HG03097 (cell line): ENCODE data around the gene STAM.

ENCODE experiments used
- ATAC-seq: cut with Tn5 transposase; IDR thresholded peaks from one replicate; pipeline ENCODE4 v1.9.1; 2021; ENCODE audit not compliant: unreplicated experiment, low FRiP score

Gene STAM

GRCh38 chr10:17671307-17671706 is 27.4 kb downstream of the STAM start:
- no peak for ATAC-seq

- no peak for ATAC-seq
These were observed 29.6 kb downstream of the STAM start for GRCh38 chr10:17673471-17674061.

DNA sequence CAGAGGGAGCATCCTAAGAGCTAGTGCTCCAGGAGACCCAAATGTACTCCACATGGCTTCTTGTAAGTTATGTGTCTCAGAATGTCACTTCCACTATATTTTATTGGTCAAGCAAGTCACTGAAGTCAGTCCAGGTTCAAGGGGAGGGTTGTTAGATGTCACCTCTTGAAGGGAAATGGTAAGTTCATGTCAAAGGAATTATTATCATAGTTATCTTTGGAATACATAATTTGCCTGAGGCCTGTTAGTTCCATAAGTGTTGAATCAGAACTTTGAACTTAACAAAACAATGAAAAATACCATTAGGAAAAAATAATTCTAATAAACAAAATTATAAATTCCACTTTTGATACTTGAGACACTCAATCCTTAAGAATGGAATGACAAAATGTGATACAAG is 30.6 kb downstream of the STAM start:
- no peak for ATAC-seq

DNA sequence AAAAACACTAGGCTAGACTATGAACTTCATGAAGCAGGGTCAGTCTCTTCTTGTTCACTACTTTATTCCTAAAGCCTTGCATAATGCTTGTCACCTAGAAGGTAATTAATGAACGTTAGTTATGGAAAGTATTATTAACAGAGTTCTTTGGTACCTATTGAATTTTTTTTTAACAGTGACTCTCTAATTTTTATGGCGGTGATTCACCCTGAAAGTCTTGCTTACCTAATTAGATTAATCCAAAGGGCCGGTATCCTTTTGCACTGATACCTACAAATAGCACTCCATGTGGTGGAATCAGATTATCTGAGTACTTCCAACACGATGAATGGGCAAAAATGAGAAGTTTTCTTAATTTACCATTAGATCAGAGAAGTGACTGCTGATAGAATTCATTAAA is 31.7 kb downstream of the STAM start:
- ATAC-seq, result no peak

- ATAC-seq, result no peak
These were observed 33.0 kb downstream of the STAM start for GRCh38 chr10:17676919-17677318.

DNA sequence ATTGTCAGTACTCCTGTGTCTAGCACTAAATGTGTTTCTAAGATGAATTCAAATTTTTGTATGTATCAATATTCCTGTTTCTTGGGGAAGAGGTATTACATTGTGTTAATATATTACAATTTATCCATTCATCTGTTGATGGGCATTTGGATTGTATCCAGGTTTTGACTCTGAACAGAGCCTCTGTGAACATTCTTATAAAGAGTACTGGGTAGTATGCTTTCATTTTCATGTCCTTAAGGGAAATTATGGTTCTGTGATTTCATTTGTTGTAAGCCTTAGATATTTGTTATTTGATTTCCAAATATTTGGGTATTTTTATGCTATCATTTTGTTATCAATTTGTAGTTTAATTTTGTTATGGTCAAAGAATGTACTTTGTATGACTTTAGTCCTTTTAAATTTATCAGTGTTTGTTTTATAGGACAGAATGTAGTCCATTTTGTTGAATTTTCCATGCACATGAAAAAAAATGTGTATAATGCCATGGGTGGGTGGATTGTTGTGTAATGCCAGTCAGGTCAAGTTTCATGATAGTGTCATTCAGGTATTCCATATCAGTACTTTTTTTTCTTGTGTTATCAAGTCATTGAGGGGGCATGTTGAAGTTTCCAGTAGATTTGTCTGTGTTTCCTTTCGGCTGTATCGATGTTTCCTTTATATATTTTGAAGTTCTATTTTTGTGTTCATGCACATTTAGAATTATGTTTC is 38.4 kb downstream of the STAM start:
- ATAC-seq, result no peak

GRCh38 chr10:17683541-17683940 is 39.6 kb downstream of the STAM start:
- no peak for ATAC-seq

DNA sequence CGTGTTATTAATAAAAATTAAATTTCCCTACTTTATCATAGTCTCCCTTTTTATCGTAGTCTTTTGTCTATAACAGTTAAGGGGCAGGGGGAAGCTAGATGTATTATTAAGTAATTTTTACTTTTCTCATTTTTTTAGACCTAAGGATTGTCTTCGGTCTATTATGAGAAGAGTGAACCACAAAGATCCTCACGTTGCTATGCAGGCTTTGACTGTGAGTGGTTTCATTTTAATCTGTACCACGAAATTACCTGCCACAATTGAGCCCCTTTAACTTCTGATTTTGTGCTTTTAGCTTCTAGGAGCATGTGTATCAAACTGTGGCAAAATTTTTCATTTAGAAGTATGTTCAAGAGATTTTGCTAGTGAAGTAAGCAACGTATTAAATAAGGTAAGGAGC is 40.6 kb downstream of the STAM start:
- no peak for ATAC-seq

DNA sequence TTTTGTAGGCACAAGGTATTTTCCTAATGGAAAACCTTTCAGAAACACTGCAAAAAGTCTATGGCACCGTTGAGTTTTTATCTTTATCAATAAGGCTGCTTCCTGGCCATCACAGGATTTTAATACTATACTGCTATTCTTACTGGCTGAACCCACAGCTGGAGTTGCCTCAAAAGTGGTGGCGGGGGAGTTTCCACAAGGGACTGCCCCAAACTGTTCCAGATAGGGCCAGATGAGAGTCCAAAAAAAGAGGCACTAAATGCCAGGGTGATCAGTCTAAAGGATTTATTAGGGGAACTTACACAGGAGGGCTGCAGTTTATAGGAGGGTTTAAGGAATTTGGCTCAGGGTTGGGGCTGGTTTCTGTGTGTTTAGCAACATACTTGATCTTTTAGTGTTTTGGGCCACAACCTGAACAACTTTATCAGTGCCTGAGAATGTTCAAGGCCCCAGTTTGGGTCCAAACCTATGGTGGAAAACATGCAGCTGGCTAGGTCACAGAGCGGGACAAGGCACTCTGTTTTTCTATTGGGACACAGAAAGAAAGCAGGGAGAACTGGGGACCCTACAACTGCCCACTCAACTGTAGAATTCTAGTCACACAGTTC is 41.4 kb downstream of the STAM start:
- ATAC-seq, result peak; percentile 42

DNA sequence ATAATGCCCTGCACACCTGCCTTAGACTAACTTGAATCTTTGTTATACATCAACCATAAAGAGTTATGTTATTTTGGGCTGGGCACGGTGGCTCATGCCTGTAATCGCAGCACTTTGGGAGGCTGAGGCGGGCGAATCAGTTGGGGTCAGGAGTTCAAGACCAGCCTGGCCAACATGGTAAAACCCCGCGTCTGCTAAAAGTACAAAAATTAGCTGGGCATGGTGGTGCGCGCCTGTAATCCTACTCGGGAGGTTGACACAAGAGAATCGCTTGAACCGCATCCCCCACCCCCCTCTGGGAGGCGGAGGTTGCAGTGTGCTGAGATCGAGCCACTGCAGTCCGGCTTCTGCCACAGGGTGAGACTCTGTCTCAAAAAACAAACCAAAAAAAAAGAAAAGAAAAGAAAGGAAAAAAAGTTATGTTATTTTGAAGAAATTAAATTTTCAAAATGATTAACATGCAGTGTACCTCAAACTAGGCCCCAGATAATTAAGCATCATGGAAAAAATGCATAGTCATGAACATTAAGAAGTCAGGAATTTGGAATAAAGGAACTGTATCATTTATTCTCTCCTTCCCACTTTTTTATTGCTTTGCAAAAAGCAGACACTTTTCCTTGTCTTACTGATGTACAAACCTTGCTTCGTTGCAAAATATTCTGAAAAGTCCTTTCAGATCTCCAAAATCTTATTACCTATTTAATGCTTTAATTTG is 43.3 kb downstream of the STAM start:
- ATAC-seq, result no peak

DNA sequence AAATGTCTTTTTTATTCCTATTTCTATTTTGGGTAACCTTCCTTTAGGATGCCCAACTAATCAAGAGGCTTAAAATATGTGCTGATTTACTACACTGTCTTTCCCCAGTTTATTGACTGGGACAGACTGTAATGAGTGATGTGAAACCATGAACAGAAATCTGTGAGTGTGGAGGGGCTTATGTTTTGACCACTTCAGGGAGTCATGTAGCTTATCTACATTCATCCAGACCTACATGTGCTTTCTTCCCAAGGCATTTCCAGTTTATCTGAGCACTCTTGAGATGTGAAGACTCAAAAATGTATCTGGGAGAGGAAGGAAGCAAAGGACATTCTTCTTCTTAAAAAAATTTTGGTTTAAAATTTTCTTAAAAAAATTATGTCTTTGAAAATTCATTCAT is 45.2 kb downstream of the STAM start:
- no peak for ATAC-seq

GRCh38 chr10:17693009-17693408 is 49.1 kb downstream of the STAM start:
- ATAC-seq, result no peak

DNA sequence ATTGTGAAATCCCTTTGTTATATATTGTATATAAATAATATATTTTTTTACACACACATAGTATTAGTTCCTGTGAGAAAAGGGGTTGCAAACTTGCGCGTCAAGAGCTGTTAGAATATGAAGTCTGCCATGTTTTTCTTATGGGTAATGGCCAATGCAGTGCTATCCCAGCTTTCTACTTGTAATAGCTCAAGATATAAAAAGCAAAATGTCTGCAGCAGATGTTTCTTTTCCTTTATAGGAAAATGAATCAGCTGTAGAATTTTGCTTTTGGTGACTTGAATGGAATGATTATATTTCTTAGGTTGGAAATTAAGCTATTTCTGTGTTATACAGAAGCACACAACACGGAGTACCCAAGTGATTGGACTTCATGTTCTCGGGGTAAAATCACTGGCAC is 54.7 kb downstream of the STAM start:
- ATAC-seq, result no peak

GRCh38 chr10:17701301-17701700 is 57.4 kb downstream of the STAM start:
- ATAC-seq, result no peak

- no peak for ATAC-seq
These were observed 59.8 kb downstream of the STAM start for GRCh38 chr10:17703706-17704105.

DNA sequence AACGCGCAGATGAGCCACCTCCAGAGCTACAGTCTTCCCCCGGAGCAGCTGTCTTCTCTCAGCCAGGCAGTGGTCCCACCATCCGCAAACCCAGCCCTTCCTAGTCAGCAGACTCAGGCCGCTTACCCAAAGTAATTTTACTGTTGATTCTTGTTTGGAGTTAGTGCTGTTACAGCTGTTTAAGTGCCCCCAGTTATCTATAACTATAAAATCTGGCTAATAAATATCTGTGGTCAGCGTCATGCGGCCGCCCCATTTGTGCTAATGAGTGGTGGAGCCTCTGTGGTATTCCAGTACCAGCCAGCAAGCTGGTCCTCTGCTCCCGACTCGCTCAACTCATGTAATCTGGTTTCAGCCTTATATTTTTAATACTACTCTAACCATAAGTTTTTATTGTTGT is 64.9 kb downstream of the STAM start:
- no peak for ATAC-seq

GRCh38 chr10:17709492-17709891 is 65.5 kb downstream of the STAM start:
- ATAC-seq, result no peak

GRCh38 chr10:17710181-17710580 is 66.2 kb downstream of the STAM start:
- ATAC-seq, result no peak

GRCh38 chr10:17712053-17712452 is 68.1 kb downstream of the STAM start:
- ATAC-seq, result no peak

- ATAC-seq, result no peak
These were observed 68.9 kb downstream of the STAM start for GRCh38 chr10:17712717-17713471.

DNA sequence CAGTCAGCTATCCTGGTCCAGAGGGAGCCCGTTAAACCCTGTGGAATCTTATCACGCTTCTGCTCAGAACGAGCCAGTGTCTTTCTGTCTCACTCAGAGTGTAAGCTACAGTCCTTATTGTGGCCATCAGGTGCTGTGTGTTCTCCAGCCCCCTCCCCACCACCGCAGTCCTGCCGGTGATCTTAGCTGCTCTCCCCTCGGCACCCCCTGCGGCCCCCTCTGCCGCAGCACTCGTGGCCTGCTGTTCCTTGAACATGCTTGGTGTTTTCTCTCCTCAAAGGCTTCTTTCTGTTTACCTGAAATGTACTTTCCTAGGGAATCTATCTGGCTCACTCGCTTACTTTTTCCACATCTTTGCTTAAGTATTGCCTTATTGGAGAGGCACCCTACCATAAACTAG is 69.8 kb downstream of the STAM start:
- ATAC-seq, result no peak
